ENCODE data around the gene KMT5B. TPM values are rescaled to one million over a fixed set of nuclear protein-coding genes. Genes with fewer than 3 reads are reported as not detected.

Gene KMT5B
- total and polyA plus RNA-seq, 2 of the 4 experiments (the other 2 are of a cell fraction): 11.2 to 13.4 TPM

- Histone ChIP-seq H3K18ac (ENCODE audit: low read depth, low read length) (no peak overlapping the region), H3K9ac (ENCODE audit: low read depth, low read length) (no peak overlapping the region), H2BK20ac (ENCODE audit: low read depth, low read length) (no peak overlapping the region), H3K23ac (ENCODE audit: low read depth, low read length) (no peak overlapping the region), H3K14ac (replicated peaks; ENCODE audit: low read depth, low read length) (no peak overlapping the region), H3K4me3 (ENCODE audit: insufficient read depth, low read depth, low read length) (no peak overlapping the region), H4K5ac (ENCODE audit: low read depth, low read length) (no peak overlapping the region), H3K56ac (ENCODE audit: extremely low read depth, insufficient read depth, low read length) (no peak overlapping the region), H3K4me2 (ENCODE audit: low read depth, low read length) (no peak overlapping the region), H2AFZ (replicated peaks; ENCODE audit: low read length, poor library complexity) (no peak overlapping the region), H2AK9ac (replicated peaks; ENCODE audit: low read depth, low read length, poor library complexity) (no peak overlapping the region), H3K36me3 (ENCODE audit: control insufficient read depth, insufficient read depth, low read length) (no peaks in the 10 kb centered on the region), H2BK120ac (ENCODE audit: low read depth, low read length) (no peak overlapping the region), H4K20me1 (ENCODE audit: insufficient read depth, low read length) (no peaks in the 10 kb centered on the region), H2BK15ac (ENCODE audit: low read depth, low read length) (no peak overlapping the region), H3K79me1 (ENCODE audit: low read depth in 1 of 2, low read length in 2 of 2) (no peaks in the 10 kb centered on the region), H4K91ac (ENCODE audit: insufficient read depth, low read depth, low read length) (no peak overlapping the region), H3K4me1 (ENCODE audit: control insufficient read depth, insufficient read depth, low read length) (peaks cover 4% of the 10 kb centered on the region; the same call in 1 of the 2 replicates), H3K27ac (ENCODE audit: insufficient read depth, low read length) (no peak overlapping the region), H3K27me3 (ENCODE audit: control insufficient read depth, insufficient read depth, low read length) (peaks cover 3% of the 10 kb centered on the region; the same call in 1 of the 2 replicates), H2BK5ac (ENCODE audit: low read depth, low read length, poor library complexity, severe bottlenecking) (no peak overlapping the region), H4K8ac (ENCODE audit: low read depth in 2 of 2, low read length in 2 of 2) (no peak overlapping the region), H3K4ac (ENCODE audit: low read depth, low read length) (no peak overlapping the region), H3K9me1 (ENCODE audit: insufficient read depth, low read length) (peaks cover 3% of the 10 kb centered on the region; the same call in 1 of the 2 replicates), H3K9me3 (ENCODE audit: control insufficient read depth, insufficient read depth, low read length) (no peaks in the 10 kb centered on the region), H2AK5ac (ENCODE audit: low read depth, low read length) (no peak overlapping the region)
- POLR2A ChIA-PET (ENCODE audit: unreplicated experiment): no interaction called here
- ATAC-seq (ENCODE audit: low read depth) (no peak), DNase-seq (no peak)
- in situ Hi-C loops (cut with MboI; ENCODE audit: low sequenced_read_pairs): no loop called here
- BruUV-seq (replicated peaks): no TSS peak
- TF ChIP-seq CEBPB (IDR thresholded peaks at IDR 0.05; ENCODE audit: low read depth, low read length): no peak
- TF ChIP-seq SMC3 (IDR thresholded peaks at IDR 0.05; ENCODE audit: low read depth, low read length): no peak
- no peak for TF ChIP-seq RCOR1 (IDR thresholded peaks at IDR 0.05; ENCODE audit: insufficient replicate concordance, low read length)
- no peak for TF ChIP-seq ELK1 (IDR thresholded peaks at IDR 0.05; ENCODE audit: borderline replicate concordance, low read depth, low read length)
- no peak for TF ChIP-seq MAZ (IDR thresholded peaks at IDR 0.05; ENCODE audit: borderline replicate concordance, low read depth, low read length)
- TF ChIP-seq CHD1 (IDR thresholded peaks at IDR 0.05; ENCODE audit: low read depth, low read length): no peak
- intact Hi-C loops (cut with micrococcal nuclease): no loop called here
- dilution Hi-C loops (cut with HindIII; ENCODE audit: low sequenced_read_pairs, unreplicated experiment): no loop called here
- WGBS, 2 experiments (ENCODE audit: extremely low coverage in 2 of 2, insufficient read length in 1 of 2): 40% methylated on average over 1 of the region's 4 CpGs; no CpG with 5 or more reads in 1 of the 2 experiments
- CTCF ChIA-PET: interaction anchor here (0.6 kb wide), 1 partner anchor 865 kb away, joined by 3 read pairs; no protein-coding TSS in a partner anchor
Observed at GRCh38 chr11:68143310-68143689, 69.8 kb downstream of the KMT5B start.

All from IMR-90 (cell line).